GM12878 (cell line): Measurements from ENCODE around the gene IL16. TPM values are rescaled to one million over a fixed set of nuclear protein-coding genes. Genes with fewer than 3 reads are reported as not detected.

Experiments
- MTA3 ChIP-seq: IDR thresholded peaks from 2 replicates; pipeline ENCODE4 v1.6.1; 2012; ENCODE audit warnings: low read length, inconsistent platforms, borderline replicate concordance
- SIX5 ChIP-seq: IDR thresholded peaks from 2 replicates; pipeline ENCODE4 v1.6.1; 2011; ENCODE audit warnings: mild to moderate bottlenecking, low read depth, low read length, moderate library complexity; ENCODE audit not compliant: severe bottlenecking
- ZNF217 ChIP-seq: fragments of 450-650 bp; IDR thresholded peaks from 2 replicates; pipeline ENCODE4 v1.6.1; 2017; ENCODE audit warnings: antibody characterized with exemption, mild to moderate bottlenecking
- polyA plus RNA-seq, 11 experiments: library from polyadenylated mRNA; depleted of rRNA in 4 of 11; unstranded in 6 of 11; stranded (reverse) in 5 of 11; fragments of >200 nt; fragmentation: Nextera tagmentation in 4 of 11; fragmentation: Illumina TruSeq in 1 of 11; extraction: Ambion mirVana in 4 of 11; extraction: Trizol in 1 of 11; gene quantifications; 1 replicate in 1 of 11; 2 replicates in 10 of 11; pipeline versions ENCODE4 v1.2.1 to v1.2.3, GENCODE V29; 2011 to 2016; ENCODE audit warnings: inconsistent platforms in 2 of 11, missing spikeins in 2 of 11, low read depth in 1 of 11
- total RNA-seq, 4 experiments: library from RNA; depleted of rRNA in 3 of 4; stranded (reverse); fragments of >200 nt in 3 of 4; fragmentation: Illumina TruSeq in 1 of 4; extraction: Trizol in 1 of 4; gene quantifications; 2 replicates each; pipeline versions ENCODE4 v1.2.1 to v1.2.3, GENCODE V29; 2013 to 2021
- TF ChIP-seq, protein P1 (sequence below): IDR thresholded peaks from 2 replicates; pipeline ENCODE4 v1.6.1; 2012; ENCODE audit warnings: low read length, inconsistent platforms
- TF ChIP-seq, protein P2 (sequence below): fragments of 450-650 bp; formaldehyde crosslinking; IDR thresholded peaks from 2 replicates; pipeline ENCODE4 v1.5.0; 2022; ENCODE audit warnings: mild to moderate bottlenecking, missing genetic modification characterization

Gene IL16
- total and polyA plus RNA-seq, 10 of the 15 experiments (the other 5 are each of a cell fraction or from before 2014, with no cell fraction given): 21.7 to 206 (median 44.5) TPM

DNA sequence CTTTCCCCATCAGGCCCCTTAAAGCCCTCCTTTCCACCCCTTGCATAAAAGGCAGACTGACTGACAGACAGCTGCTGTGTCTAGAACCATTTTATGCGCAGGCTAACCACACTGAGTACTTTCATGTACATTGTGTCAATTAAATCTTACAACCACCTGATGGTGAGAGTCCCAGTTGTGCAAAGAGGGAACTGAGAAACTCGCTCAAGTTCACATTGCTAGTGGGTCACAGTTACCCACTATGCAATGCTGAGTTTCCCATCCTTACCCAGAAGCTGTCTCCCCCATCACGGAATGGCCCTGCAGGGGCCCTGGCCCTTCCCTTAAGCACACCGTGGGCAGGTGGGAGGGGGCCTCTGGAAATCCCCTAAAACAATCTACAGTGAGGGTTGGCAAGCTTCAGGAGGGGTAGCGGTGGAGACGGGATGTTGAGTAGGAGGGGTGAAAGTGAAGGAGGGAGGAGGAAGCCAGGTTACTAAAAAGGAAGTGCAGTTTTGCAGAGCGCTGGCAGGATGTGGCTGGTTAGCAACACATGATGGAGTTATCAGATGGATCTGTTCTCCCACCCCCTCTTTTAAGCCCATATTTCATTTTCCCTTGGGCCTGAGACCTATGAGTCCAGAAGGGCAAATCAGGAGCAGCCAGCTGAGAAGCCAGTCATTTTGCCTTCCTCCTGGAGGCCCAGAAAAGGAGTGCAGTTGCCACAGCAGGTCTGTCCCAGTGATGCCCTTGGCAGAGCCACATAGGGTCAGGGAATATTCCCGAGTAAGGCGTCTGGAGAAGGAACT lies 97.2 kb downstream of the IL16 start (continued):
- TF ChIP-seq, protein P1, sequence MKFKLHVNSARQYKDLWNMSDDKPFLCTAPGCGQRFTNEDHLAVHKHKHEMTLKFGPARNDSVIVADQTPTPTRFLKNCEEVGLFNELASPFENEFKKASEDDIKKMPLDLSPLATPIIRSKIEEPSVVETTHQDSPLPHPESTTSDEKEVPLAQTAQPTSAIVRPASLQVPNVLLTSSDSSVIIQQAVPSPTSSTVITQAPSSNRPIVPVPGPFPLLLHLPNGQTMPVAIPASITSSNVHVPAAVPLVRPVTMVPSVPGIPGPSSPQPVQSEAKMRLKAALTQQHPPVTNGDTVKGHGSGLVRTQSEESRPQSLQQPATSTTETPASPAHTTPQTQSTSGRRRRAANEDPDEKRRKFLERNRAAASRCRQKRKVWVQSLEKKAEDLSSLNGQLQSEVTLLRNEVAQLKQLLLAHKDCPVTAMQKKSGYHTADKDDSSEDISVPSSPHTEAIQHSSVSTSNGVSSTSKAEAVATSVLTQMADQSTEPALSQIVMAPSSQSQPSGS: no peak
- TF ChIP-seq ZNF217 (no peak), SIX5 (no peak), MTA3 (no peak)
- TF ChIP-seq, protein P2, sequence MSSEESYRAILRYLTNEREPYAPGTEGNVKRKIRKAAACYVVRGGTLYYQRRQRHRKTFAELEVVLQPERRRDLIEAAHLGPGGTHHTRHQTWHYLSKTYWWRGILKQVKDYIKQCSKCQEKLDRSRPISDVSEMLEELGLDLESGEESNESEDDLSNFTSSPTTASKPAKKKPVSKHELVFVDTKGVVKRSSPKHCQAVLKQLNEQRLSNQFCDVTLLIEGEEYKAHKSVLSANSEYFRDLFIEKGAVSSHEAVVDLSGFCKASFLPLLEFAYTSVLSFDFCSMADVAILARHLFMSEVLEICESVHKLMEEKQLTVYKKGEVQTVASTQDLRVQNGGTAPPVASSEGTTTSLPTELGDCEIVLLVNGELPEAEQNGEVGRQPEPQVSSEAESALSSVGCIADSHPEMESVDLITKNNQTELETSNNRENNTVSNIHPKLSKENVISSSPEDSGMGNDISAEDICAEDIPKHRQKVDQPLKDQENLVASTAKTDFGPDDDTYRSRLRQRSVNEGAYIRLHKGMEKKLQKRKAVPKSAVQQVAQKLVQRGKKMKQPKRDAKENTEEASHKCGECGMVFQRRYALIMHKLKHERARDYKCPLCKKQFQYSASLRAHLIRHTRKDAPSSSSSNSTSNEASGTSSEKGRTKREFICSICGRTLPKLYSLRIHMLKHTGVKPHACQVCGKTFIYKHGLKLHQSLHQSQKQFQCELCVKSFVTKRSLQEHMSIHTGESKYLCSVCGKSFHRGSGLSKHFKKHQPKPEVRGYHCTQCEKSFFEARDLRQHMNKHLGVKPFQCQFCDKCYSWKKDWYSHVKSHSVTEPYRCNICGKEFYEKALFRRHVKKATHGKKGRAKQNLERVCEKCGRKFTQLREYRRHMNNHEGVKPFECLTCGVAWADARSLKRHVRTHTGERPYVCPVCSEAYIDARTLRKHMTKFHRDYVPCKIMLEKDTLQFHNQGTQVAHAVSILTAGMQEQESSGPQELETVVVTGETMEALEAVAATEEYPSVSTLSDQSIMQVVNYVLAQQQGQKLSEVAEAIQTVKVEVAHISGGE (CRISPR knock-in tag): no peak
- TF ChIP-seq, all 136 proteins: peak for 64
